HG02623 (cell line): ENCODE measurements around the gene CNTNAP3B.
"Not testable (repeated sequence)": the region's sequence is repeated elsewhere in the genome, so short reads cannot be mapped to it uniquely, and the experiment has no call there.

Source experiments
- ATAC-seq: cut with Tn5 transposase; IDR thresholded peaks from one replicate; pipeline ENCODE4 v1.9.1; 2021; ENCODE audit warnings: moderate library complexity; ENCODE audit not compliant: unreplicated experiment

The CNTNAP3B gene

GRCh38 chr9:42129073-42129729, at the start of gene CNTNAP3B:
Gene CNTNAP3B (minus strand): TSS chr9:42129426. CDS start chr9:42129094, 332 bp downstream.
- ATAC-seq: not testable (repeated sequence)

- not testable (repeated sequence) for ATAC-seq
Observed at GRCh38 chr9:42160299-42160698, 31.1 kb upstream of the CNTNAP3B start.

DNA sequence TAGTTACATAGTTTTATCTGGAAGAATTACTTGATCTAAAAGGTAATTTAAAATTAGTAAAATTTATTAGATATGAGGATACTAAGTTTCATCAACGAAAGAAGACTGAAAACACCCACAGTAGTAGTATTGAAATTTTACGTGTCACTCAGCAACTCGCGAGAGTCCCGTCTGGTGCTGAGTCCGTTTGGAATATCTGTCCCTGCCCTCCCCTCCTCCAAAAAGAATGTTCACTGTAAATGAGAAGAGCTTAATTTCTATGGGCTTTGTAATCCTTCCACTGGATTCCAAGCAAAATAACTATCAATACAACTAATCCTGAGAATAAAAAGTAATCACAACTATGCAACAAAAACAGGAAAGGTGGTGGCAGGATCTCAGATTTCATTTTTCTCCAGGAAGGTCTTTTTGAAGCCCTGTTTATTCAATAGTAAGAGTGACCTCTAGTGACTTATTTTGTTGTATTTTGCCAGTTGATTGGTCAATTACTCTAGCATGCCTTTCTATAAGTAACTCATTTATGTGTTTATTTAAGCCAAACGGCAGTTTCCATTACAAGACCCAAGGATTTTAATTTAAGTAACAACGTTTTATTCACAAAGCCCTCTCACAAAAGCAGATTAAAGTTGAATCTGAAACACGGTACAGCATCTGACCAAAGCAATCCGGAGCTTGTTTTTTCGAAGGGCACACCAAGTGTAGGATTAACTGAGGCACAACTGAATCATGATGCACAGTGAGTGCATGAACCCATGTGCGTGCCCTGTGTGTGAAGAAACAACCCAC, 2.0 kb downstream of the CNTNAP3B start:
- ATAC-seq: not testable (repeated sequence)

DNA sequence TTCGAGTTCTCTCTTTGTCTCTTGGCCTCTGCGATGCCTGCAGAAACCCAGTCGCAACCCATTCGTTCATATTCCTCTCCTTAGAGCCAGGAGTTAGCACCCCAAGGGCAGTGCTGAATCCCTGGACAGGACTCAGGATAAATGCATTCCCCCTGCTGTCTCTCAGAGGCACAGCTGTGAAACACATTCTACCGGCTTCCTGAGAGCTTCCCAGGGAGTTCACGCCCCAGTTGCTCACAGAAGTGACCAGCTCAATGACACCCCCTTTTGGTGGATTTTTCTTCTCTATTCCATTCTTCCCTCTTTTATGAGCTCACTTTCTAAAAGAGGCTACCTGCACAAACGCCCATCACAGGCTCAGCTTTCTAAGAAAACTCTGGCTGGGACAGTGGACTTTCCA, 8.2 kb downstream of the CNTNAP3B start:
- ATAC-seq: not testable (repeated sequence)

DNA sequence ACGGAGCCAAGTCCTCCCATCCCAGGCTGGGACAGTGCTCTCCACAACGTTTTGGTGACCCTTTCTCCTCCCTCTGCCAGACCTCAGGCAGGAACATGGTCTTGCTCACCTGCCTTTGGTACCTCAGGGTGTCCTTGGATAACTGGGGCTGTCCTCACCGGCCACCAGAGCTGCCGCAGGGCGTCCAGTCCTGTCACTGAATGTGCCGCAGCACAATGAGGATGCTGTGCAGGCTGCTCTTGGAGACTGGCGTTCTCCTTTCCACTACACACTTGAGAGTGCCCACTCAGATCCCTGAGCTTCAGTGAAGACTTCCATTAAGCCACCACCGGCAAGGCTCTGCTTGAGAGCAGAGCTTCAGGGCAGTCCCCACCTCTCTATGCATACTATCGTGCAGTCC, 33.3 kb downstream of the CNTNAP3B start:
- ATAC-seq: not testable (repeated sequence)

- ATAC-seq: not testable (repeated sequence)
Observed at GRCh38 chr9:42084559-42084952, 44.7 kb downstream of the CNTNAP3B start.

GRCh38 chr9:42083877-42084558, 45.2 kb downstream of the CNTNAP3B start:
- ATAC-seq: not testable (repeated sequence)

DNA sequence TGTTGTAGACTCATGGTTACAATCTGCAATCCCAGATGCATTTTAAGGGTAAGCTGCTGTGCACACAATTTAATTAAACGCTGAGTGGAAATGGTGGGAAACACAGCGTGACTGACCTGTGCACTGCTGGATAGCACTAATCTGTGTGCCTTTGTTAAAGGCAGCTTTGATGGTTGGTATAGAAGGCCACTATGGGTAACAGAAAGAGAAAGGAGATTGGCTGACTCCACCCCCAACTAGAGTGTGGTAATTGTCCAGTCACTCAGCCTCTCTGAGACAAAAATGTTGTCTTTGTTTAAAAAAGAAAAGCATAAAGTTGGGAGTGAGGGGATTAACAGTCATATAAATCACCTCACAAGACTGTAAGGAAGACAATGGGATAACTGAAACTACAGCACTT, 48.9 kb downstream of the CNTNAP3B start:
- ATAC-seq: not testable (repeated sequence)

GRCh38 chr9:42074868-42075267, 54.4 kb downstream of the CNTNAP3B start:
- ATAC-seq: not testable (repeated sequence)

GRCh38 chr9:42071026-42071425, 58.2 kb downstream of the CNTNAP3B start:
- not testable (repeated sequence) for ATAC-seq

DNA sequence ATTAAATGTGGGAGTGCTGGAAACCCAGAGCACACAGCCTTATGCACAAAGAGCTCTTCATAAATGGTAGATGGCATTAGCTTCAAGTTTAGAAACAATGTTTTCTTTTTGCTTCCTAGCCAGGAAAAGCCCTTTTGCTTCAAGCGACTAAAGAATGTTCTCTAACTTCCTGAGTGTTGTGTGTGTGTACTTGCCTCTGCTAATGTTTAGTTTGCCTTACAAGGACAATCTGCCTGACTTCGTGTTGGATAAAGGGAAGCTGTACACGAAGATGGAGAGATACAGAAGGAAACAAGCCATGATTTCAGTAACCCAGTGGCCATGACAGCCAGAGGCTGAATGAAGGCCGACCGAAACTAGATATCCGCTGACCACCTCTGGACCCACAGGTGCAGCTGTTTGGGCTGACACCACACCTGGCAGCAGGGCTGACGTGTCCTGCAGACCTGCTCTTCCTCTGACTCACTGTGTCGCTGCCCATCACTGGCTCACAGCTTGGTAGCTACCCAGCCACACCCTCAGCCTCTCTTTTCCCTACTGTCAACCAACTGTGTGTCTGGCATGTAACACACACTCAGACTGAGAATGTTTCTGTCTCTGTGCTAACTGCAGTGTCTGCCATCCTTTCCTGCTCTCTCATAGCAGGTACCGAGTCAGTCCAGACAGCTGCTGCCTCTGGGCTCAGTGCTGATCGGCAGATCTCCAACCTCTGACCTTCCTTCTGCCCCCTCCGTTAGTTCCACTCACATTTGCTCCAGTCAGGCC, 59.0 kb downstream of the CNTNAP3B start:
- not testable (repeated sequence) for ATAC-seq

- not testable (repeated sequence) for ATAC-seq
Observed at GRCh38 chr9:42053874-42054273, 75.4 kb downstream of the CNTNAP3B start.

GRCh38 chr9:42050701-42051100, 78.5 kb downstream of the CNTNAP3B start:
- ATAC-seq: not testable (repeated sequence)

DNA sequence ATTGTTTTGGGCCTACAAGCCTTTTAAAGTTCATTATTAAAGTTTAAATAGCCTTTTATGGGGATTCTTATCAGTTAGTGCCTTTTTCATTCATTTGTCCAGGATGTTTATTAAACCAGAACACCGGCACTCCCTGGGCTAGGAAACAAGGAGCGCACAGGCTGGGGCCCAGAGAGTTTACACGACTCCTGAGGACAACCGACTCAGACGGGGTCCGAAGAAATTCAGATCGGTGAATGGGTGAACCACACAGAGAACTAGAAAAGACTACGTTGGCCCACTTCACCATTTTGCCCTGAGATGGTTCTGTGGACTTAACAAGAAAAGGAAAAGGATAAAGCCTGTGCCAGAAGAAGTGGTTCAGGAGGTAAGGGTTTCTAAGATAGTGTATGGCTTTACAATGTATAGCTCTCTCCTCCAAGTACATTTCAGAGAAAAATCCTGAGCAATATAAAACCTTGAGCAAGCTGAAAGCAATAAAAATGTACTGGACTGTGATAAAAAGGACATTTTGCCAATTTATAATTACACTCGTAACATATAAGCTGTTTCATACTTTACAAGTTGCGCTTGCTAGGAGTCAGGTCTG, 84.7 kb downstream of the CNTNAP3B start:
- not testable (repeated sequence) for ATAC-seq

- not testable (repeated sequence) for ATAC-seq
Observed at GRCh38 chr9:42033541-42033940, 95.7 kb downstream of the CNTNAP3B start.

DNA sequence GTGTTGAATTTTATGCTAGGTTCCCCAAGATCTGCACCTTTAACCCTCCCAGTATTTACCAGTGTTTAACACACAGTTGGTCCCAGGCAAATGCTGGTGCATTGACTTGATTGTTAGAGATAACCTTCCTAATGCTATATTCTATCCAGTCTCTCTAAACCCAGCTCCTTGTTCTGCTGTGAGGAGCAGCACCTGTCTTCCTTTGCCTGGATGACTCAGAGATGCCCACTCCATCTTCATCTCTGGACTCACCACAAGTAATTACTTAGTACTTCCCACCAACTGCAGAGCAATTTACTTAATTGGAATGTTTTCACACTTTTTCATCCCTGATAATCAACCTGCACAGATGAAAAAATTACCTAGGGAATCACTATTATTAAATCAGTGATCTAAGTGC, 108.6 kb downstream of the CNTNAP3B start:
- not testable (repeated sequence) for ATAC-seq

DNA sequence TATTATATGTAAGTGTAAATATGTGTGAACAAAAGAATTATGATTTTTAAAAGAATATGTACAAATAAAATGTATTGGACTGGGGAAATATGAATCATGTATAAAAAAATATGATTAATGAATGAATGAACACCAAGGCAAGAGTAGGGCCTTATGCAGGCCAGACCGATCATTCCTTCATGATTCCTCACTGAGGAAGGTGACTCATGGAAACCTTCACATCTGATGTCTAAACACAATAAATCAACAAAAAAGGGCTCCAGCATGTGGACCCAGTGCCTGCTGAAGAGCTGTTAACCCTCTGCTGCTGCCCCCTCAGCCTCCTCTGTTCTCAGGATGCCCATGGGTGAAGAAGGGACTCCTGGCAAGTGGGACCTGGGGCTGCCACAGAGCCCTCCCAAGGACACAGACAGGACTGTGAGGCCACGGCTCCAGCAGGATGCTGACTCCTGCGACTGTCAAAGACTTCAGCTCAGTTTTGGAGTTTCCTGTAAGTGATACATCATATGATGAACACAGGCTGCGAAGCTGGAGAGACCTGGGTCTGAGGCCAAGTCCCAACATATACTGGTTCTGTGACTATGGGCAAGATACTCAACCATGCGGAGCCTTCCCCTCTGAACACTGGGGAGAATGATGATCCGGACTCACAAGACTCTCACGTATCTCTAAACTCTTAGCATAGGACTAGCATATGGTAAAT, 110.9 kb downstream of the CNTNAP3B start:
- ATAC-seq: not testable (repeated sequence)

- not testable (repeated sequence) for ATAC-seq
Observed at GRCh38 chr9:42014317-42014716, 114.9 kb downstream of the CNTNAP3B start.

GRCh38 chr9:41991607-41992006, 137.6 kb downstream of the CNTNAP3B start:
- not testable (repeated sequence) for ATAC-seq

GRCh38 chr9:41980271-41980670, 149.0 kb downstream of the CNTNAP3B start:
- not testable (repeated sequence) for ATAC-seq
